HepG2 (cell line): ENCODE data around the gene ADAMTS18. TPM values are rescaled to one million over a fixed set of nuclear protein-coding genes. Genes with fewer than 3 reads are reported as not detected.
A peak's percentile ranks its signal among the peaks of the same experiment; 100 is the strongest.

Experiments used
- ATAC-seq: fragments of 200-7000 bp; cut with Tn5 transposase; 3 replicates; pipeline ENCODE4 v1.9.1; 2020; ENCODE audit warnings: mild to moderate bottlenecking, moderate library complexity
- BruUV-seq: library from RNA; stranded (reverse); fragments of 400-500 nt; replicated peaks from 2 replicates; lab custom pipeline; 2021; lab: Mats Ljungman, UMichigan
- CTCF ChIA-PET: fragments of 300-600 bp; formaldehyde crosslinking; extraction: SDS; loops from one replicate; lab custom pipeline; 2021; ENCODE audit warnings: low total read pairs, inconsistent platforms, low intra/inter-chr PET ratio; lab: Yijun Ruan, JAX
- POLR2A ChIA-PET: fragments of 350-600 bp; sonication (Branson Sonifier 250); formaldehyde crosslinking; loops from one replicate; lab custom pipeline; 2020; ENCODE audit warnings: antibody characterized with exemption, inconsistent platforms; lab: Yijun Ruan, JAX
- DNase-seq: peaks from one replicate; pipeline ENCODE4 v3.0.0-alpha.2; 2015; ENCODE audit warnings: low spot score
- FAIRE-seq: peaks from 3 replicates; lab custom pipeline; 2011; peaks lifted over from hg19 to GRCh38; lab: Jason Lieb, UNC
- H2AFZ ChIP-seq: one replicate; pipeline ENCODE4 v1.6.1; 2011; ENCODE audit warnings: low read length, inconsistent platforms
- H3K27ac ChIP-seq: fragments of 300-600 bp; 3 replicates; pipeline ENCODE4 v1.8.0; 2011; ENCODE audit warnings: mixed run types, mild to moderate bottlenecking, mixed read lengths, low read length, inconsistent platforms; ENCODE audit not compliant: insufficient read depth; ENCODE audit errors: extremely low read length
- H3K27me3 ChIP-seq, 2 experiments: fragments of 200-600 bp in 1 of 2; 2 replicates in 1 of 2; 3 replicates in 1 of 2; pipeline versions ENCODE4 v1.6.0 to v1.8.0; 2011; ENCODE audit warnings: low read length in 2 of 2, mild to moderate bottlenecking in 2 of 2, moderate library complexity in 2 of 2, inconsistent platforms in 1 of 2; ENCODE audit not compliant: insufficient read depth in 2 of 2, control insufficient read depth in 1 of 2
- H3K36me3 ChIP-seq, 2 experiments: fragments of 200-600 bp in 1 of 2; replicated peaks in 1 of 2; 2 replicates in 1 of 2; 3 replicates in 1 of 2; pipeline versions ENCODE4 v1.5.1 to v1.8.0; 2011; ENCODE audit warnings: low read length in 2 of 2, inconsistent platforms in 1 of 2; ENCODE audit not compliant: insufficient read depth in 2 of 2, control insufficient read depth in 1 of 2
- H3K4me1 ChIP-seq: 2 replicates; pipeline ENCODE4 v1.5.1; 2012; ENCODE audit warnings: low read length, inconsistent platforms; ENCODE audit not compliant: insufficient read depth
- H3K4me2 ChIP-seq: 2 replicates; pipeline ENCODE4 v1.6.0; 2011; ENCODE audit warnings: low read depth, low read length, inconsistent platforms
- H3K4me3 ChIP-seq, 3 experiments: fragments of 200-600 bp in 1 of 3; sonication (generic), shearing (Covaris generic) in 1 of 3; replicated peaks in 1 of 3; 2 replicates each; pipeline ENCODE4 v1.5.1; 2011 to 2016; ENCODE audit warnings: low read length in 3 of 3, inconsistent platforms in 2 of 3, low read depth in 2 of 3, mild to moderate bottlenecking in 2 of 3, control low read depth in 1 of 3, mixed read lengths in 1 of 3; ENCODE audit not compliant: insufficient read depth in 1 of 3
- H3K79me2 ChIP-seq: one replicate; pipeline ENCODE4 v1.6.1; 2011; ENCODE audit warnings: low read length, inconsistent platforms; ENCODE audit not compliant: insufficient read depth
- H3K9ac ChIP-seq: 2 replicates; pipeline ENCODE4 v1.6.0; 2011; ENCODE audit warnings: mild to moderate bottlenecking, low read depth, low read length, inconsistent platforms; ENCODE audit not compliant: insufficient read depth
- H3K9me3 ChIP-seq: 2 replicates; pipeline ENCODE4 v1.5.1; 2012; ENCODE audit warnings: mild to moderate bottlenecking, low read length
- H4K20me1 ChIP-seq: 2 replicates; pipeline ENCODE4 v1.6.0; 2011; ENCODE audit warnings: inconsistent platforms, mild to moderate bottlenecking, low read length, moderate library complexity; ENCODE audit not compliant: insufficient read depth
- MAFK ChIP-seq, 2 experiments: IDR thresholded peaks in 1 of 2; conservative IDR thresholded peaks in 1 of 2; 2 replicates each; pipeline ENCODE4 v1.6.1; 2011; ENCODE audit warnings: improper control_type of control experiment in 2 of 2, low read length in 2 of 2
- SETDB1 ChIP-seq: sonication (generic); formaldehyde crosslinking; IDR thresholded peaks from 2 replicates; pipeline ENCODE4 v1.5.1; 2020; ENCODE audit warnings: missing genetic modification reagents, mild to moderate bottlenecking, borderline replicate concordance
- SNAPC5 ChIP-seq: sonication (generic); formaldehyde crosslinking; IDR thresholded peaks from 2 replicates; pipeline ENCODE4 v1.8.1; 2023; ENCODE audit warnings: mild to moderate bottlenecking, missing genetic modification reagents, borderline replicate concordance
- SSRP1 ChIP-seq: IDR thresholded peaks from 2 replicates; pipeline ENCODE4 v1.6.1; 2016; ENCODE audit warnings: control low read depth
- TAF15 ChIP-seq: fragments of 200-400 bp; formaldehyde crosslinking; IDR thresholded peaks from one replicate; pipeline ENCODE4 v1.6.1; 2018; ENCODE audit warnings: mild to moderate bottlenecking, low read depth, low read length; ENCODE audit not compliant: poor library complexity, severe bottlenecking
- ZNF44 ChIP-seq: sonication (generic); formaldehyde crosslinking; IDR thresholded peaks from 2 replicates; pipeline ENCODE4 v1.5.1; 2020; ENCODE audit warnings: mild to moderate bottlenecking, missing genetic modification reagents
- ZSCAN20 ChIP-seq: sonication (generic); formaldehyde crosslinking; IDR thresholded peaks from 2 replicates; pipeline ENCODE4 v1.4.0; 2020; ENCODE audit warnings: missing genetic modification reagents, mild to moderate bottlenecking, borderline replicate concordance
- WGBS: methylation state at CpG from one replicate; pipeline ENCODE4 v1.1.6; 2017; ENCODE audit warnings: low lambda C conversion rate; 5-methylcytosine and 5-hydroxymethylcytosine counted together
- in situ Hi-C: cut with HindIII; loops from 2 replicates; pipeline ENCODE4 v1.10.0; 2017; ENCODE audit warnings: low pct_unique_long_range_greater_than_20kb; ENCODE audit not compliant: extremely low pct_ligation_motif_present
- intact Hi-C: fragments of 100-400 bp; cut with micrococcal nuclease; formaldehyde crosslinking; loops from one replicate; pipeline ENCODE4 v1.10.0; 2022; ENCODE audit not compliant: unreplicated experiment
- polyA plus RNA-seq, 8 experiments: library from polyadenylated mRNA; depleted of rRNA in 3 of 8; stranded (reverse) in 7 of 8; unstranded in 1 of 8; fragments of >200 nt; fragmentation: Illumina TruSeq in 4 of 8; extraction: Trizol in 4 of 8; gene quantifications; 2 replicates each; pipeline versions ENCODE4 v1.2.1 to v1.2.3, GENCODE V29; 2011 to 2016; ENCODE audit warnings: low read depth in 4 of 8, missing spikeins in 1 of 8, mixed read lengths in 1 of 8; ENCODE audit not compliant: insufficient read depth in 1 of 8
- total RNA-seq, 5 experiments: library from RNA; depleted of rRNA; stranded (reverse); fragments of >200 nt; fragmentation: Illumina TruSeq; extraction: Trizol; gene quantifications; 2 replicates each; pipeline ENCODE4 v1.2.3, GENCODE V29; 2016; ENCODE audit warnings: low read depth in 1 of 5

Gene ADAMTS18
- total and polyA plus RNA-seq, 2 of the 13 experiments (the other 11 are each of a cell fraction or from before 2014, with no cell fraction given), result 0.01 TPM; not detected in 1

GRCh38 chr16:77335652-77336234 lies 99.1 kb downstream of the ADAMTS18 start:
- Histone ChIP-seq H4K20me1 (no peaks in the 10 kb centered on the region), H3K4me1 (no peaks in the 10 kb centered on the region), H3K9ac (no peak overlapping the region), H3K4me2 (no peak overlapping the region), H3K27me3 (no peaks in the 10 kb centered on the region), H3K4me3 (no peak overlapping the region), H3K9me3 (no peaks in the 10 kb centered on the region), H3K36me3 (no peaks in the 10 kb centered on the region), H3K27ac (no peak overlapping the region), H2AFZ (no peak overlapping the region), H3K79me2 (no peaks in the 10 kb centered on the region)
- FAIRE-seq (no peak), ATAC-seq (no peak), DNase-seq (no peak)
- no TSS peak for BruUV-seq
- in situ Hi-C loops (no loop called here), intact Hi-C loops (no loop called here)
- TF ChIP-seq ZSCAN20, result no peak
- TF ChIP-seq SETDB1 (CRISPR knock-in tag), result no peak
- no peak for TF ChIP-seq SSRP1 (CRISPR knock-in tag)
- TF ChIP-seq SNAPC5 (CRISPR knock-in tag), result no peak
- no peak for TF ChIP-seq ZNF44 (CRISPR knock-in tag)
- ChIA-PET CTCF (no interaction called here), POLR2A (no interaction called here)
- 29% methylated on average over 12 of the region's 12 CpGs for WGBS

- ChIA-PET CTCF (no interaction called here), POLR2A (no interaction called here)
- in situ Hi-C loops, result no loop called here
- Histone ChIP-seq H3K4me1 (no peaks in the 10 kb centered on the region), H2AFZ (no peak overlapping the region), H3K27me3 (no peaks in the 10 kb centered on the region), H3K27ac (no peak overlapping the region), H3K4me3 (no peak overlapping the region), H3K9me3 (no peaks in the 10 kb centered on the region), H3K9ac (no peak overlapping the region), H3K4me2 (no peak overlapping the region), H4K20me1 (no peaks in the 10 kb centered on the region), H3K36me3 (no peaks in the 10 kb centered on the region), H3K79me2 (no peaks in the 10 kb centered on the region)
- intact Hi-C loops, result no loop called here
- no peak for TF ChIP-seq TAF15
- peak; percentile 35 to 50; a peak in 3 of 4 replicates for TF ChIP-seq MAFK (conservative IDR thresholded peaks at IDR 0.05 in 1 of 2, IDR thresholded peaks at IDR 0.05 in 1 of 2; ENCODE audit: low read length in 2 of 2)
- FAIRE-seq (no peak), DNase-seq (no peak), ATAC-seq (no peak)
- no TSS peak for BruUV-seq
- WGBS, result 24% methylated on average over 5 of the region's 5 CpGs
These were observed 102.0 kb downstream of the ADAMTS18 start for GRCh38 chr16:77332792-77333191.
